Endometrial microvascular endothelial cells (primary cell): Measurements from ENCODE around the gene EPHA6. TPM values are rescaled to one million over a fixed set of nuclear protein-coding genes. Genes with fewer than 3 reads are reported as not detected.
"Not testable (repeated sequence)": the region's sequence is repeated elsewhere in the genome, so short reads cannot be mapped to it uniquely, and the experiment has no call there.

ENCODE experiments used
- in situ Hi-C: cut with HindIII; loops from 2 replicates; pipeline ENCODE4 v1.10.0; 2017; ENCODE audit warnings: low sequenced_read_pairs, low pct_unique_long_range_greater_than_20kb; ENCODE audit errors: inconsistent ontology term
- total RNA-seq: library from RNA; depleted of rRNA; stranded (reverse); fragments of >200 nt; gene quantifications from one replicate; pipeline ENCODE4 v1.2.3, GENCODE V29; 2015; ENCODE audit errors: inconsistent ontology term

Gene EPHA6
- total RNA-seq, 1 donor from 2014 or later, result not detected

DNA sequence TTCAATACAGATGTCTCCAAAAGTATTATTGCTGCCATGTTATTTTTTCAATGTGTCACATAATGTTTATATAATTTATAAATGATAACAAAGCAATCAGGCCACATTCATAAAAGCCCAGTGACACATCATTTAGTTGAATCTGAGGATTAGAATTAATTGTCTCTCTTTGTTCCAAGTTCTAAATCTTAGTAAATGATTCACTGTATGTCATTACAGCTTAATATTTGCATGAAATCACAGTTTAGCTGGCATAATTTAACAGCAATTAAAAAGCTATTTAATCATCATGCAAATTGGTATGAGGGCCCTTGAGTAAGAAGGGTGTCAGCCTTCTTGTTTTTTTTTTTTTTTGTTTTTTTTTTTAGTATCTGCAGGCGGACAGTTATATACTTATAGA, 427.0 kb downstream of the EPHA6 start:
- in situ Hi-C loops, result no loop called here

- in situ Hi-C loops, result no loop called here
Measured at GRCh38 chr3:97245201-97245910, 431.0 kb downstream of the EPHA6 start.

GRCh38 chr3:97256060-97256459, 441.7 kb downstream of the EPHA6 start:
- in situ Hi-C loops, result no loop called here

DNA sequence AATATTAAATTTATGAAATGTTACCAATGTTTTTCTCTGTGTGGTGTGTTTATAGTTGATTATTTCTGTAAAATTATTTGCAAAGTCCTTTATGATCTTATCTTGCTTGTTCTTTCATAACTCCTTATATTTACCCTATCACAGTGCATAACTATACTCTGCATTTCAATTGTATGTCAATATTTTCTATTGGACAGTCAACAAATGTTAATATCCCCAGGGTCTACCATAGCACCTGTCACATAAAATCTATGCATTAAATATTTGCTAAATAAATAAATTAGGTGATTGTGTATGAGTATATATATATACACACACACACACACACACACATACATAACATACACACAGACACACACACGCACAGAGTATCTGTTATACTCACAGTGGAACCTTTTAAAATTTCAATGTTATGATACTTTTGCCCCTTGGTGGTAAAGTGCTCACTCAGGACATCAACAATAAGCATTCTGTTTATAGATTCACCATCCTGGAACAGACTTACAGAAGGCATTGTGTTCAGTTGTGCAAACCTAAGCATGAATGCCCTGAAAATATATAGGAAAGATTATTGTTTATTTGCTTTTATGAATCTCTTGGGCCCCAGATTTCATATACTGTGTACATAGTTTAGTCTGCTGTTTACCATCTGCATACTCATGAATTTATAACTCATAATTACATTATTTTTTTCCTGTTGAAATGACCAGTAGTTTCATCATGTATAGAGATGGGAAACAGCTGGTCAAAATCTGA, 443.7 kb downstream of the EPHA6 start:
- in situ Hi-C loops, result no loop called here

DNA sequence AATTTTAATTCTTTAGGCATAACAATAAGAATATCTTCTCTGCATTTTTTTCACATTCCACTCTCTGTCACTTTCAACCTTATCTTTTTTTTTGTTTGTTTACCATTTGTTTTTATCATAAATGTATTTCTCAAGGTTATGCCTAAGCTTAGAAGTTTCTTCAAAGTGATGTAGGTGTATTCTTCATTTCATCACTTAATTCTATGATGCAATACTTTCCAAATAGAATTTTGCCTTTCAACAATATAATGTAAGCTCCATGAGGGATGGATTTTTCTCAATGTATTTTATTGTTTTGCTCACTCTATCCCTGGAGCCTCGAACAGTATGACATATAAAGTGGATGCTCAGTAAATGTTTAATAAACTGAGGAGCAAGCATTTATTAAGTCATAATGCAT, 444.9 kb downstream of the EPHA6 start:
- in situ Hi-C loops, result no loop called here

- in situ Hi-C loops, result no loop called here
Measured at GRCh38 chr3:97264180-97264579, 449.8 kb downstream of the EPHA6 start.

DNA sequence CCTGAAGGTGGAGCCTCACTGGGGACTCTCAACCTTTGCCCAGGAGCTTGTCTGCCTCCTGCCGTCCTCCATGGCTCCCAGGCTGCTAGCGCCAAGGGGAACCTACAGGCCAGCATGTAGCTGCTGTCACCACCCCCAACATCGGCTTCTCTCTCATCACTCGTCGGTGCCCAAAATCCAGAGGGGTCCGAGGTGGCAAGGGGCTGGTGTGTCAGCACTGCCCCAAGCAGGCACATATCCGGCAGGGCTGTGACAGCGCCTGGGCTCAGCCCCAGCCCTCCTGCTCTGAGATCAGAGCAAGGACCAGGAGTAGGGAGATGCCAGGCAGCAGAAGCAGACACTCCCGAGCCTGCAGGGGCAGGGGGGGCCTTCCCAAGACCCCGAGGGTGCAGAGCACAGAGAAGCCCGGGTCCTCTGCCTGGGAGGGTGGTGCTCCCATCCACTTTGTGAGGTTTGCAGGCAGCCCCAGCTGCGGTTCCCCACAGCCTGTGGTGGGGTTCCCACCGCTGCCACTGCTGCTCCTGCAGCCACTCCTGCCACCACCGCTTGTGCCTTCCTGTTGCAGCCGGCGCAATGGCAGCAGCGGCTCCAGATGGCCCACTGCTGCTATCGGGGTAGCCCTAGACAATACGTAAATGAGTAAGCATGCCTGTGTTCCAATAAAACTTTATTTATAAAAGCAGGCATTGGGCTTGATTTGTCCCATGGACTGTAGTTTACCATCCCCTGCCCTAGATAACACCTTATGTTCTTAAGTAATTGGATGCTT, 451.0 kb downstream of the EPHA6 start:
- in situ Hi-C loops, result no loop called here

DNA sequence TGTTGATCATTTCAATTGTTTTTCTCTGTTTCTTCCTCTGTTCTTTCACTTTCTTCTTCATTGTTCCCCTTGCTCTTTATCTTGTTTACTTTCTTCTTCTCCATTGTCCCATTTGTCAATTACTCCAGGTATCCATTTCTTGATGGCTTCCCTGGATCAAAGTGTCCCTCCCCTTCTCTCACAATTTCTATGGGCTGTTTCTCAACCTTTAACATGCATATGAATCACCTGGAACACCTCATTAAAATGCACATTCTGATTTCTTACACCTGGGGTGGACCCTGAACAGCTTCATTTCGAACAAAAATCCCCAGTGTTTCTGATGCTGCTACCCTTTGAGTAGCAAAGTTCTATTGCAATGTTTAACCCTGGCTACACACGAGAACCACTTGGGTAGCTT, 454.8 kb downstream of the EPHA6 start:
- in situ Hi-C loops, result no loop called here

DNA sequence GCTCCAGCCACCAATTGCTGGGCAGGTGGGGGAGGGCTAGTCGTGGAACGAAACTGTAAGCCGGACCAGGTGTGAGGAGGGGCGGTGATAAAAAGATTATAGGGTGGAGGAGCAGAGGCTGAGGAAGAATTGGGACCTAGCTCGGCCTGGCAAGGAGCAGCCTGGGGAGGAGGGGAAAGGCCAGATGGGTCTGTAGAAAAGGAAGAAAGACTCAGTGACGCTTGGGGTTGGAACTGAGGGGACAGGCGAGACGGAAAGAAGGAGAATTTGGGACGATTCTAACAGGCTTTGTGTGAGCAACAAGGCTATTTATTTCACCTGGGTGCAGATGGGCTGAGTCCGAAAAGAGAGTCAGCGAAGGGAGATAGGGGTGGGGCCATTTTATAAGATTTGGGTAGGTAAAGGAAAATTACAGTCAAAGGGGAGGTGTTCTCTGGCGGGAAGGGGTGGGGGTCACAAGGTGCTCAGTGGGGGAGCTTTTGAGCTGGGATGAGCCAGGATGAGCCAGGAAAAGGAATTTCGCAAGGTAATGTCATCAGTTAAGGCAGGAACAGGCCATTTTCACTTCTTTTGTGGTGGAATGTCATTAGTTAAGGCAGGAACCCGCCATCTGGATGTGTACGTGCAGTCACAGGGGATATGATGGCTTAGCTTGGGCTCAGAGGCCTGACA, 462.6 kb downstream of the EPHA6 start:
- in situ Hi-C loops, result not testable (repeated sequence)

GRCh38 chr3:97277708-97278107, 463.3 kb downstream of the EPHA6 start:
- in situ Hi-C loops, result no loop called here

- in situ Hi-C loops, result no loop called here
Measured at GRCh38 chr3:97278506-97278905, 464.1 kb downstream of the EPHA6 start.

DNA sequence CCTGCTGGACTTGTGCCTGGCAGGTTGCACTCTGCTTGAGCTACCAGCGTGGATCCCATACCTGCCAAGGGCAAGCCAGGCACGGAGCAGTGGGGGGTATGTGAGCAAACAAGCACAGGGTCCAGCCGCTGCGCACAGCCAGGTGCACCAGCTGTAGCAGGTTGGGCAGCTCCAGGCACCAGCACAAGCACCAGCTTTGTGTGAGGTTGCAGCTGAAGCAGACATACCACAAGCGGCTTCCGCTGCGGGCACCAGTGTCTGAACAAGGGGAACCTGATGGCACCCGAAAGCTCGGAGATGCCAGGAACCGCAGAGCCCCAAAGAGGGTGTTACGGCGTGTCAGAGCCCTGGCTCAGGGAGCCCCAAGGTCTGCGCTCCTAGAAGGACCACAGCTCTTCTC, 477.5 kb downstream of the EPHA6 start:
- in situ Hi-C loops, result no loop called here

GRCh38 chr3:97293596-97294131, 479.3 kb downstream of the EPHA6 start:
- in situ Hi-C loops, result no loop called here

- in situ Hi-C loops, result no loop called here
Measured at GRCh38 chr3:97297032-97297431, 482.6 kb downstream of the EPHA6 start.

- in situ Hi-C loops, result no loop called here
Measured at GRCh38 chr3:97301114-97301513, 486.7 kb downstream of the EPHA6 start.

DNA sequence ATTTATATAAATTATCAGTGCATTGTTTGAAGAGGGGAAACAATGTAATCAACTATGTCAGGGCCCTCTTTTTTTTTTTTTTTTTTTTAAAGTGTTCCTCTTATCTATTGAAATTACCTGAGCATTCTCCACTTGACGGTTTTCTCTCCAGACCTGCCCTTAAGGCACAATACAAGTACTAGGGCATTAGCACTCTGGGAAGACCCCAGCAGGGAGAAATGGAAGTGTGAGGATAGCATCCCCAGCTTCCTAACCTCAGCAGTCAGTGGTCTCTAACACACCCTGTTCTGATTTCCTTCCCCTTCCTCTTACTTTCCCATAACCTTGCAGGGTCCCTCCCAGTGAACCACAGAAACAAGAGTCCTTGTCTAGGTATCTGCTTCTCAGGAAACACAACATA, 491.8 kb downstream of the EPHA6 start:
- in situ Hi-C loops, result no loop called here

GRCh38 chr3:97338375-97338774, 524.0 kb downstream of the EPHA6 start:
- in situ Hi-C loops, result no loop called here

GRCh38 chr3:97340940-97341339, 526.5 kb downstream of the EPHA6 start:
- in situ Hi-C loops, result no loop called here

- in situ Hi-C loops, result no loop called here
Measured at GRCh38 chr3:97347780-97348179, 533.4 kb downstream of the EPHA6 start.
